Endothelial cell (in vitro differentiated cells): ENCODE measurements around the gene RAD51B. TPM values are rescaled to one million over a fixed set of nuclear protein-coding genes. Genes with fewer than 3 reads are reported as not detected.

Experiments used
- DNase-seq: peaks from one replicate; pipeline ENCODE4 v3.0.0; 2021; ENCODE audit warnings: low spot score
- H3K27ac Mint-ChIP-seq: one replicate; pipeline ENCODE4 v1.8.0; 2021; ENCODE audit warnings: mixed read lengths, inconsistent platforms; ENCODE audit not compliant: unreplicated experiment
- H3K27me3 Mint-ChIP-seq: one replicate; pipeline ENCODE4 v1.8.0; 2021; ENCODE audit warnings: mild to moderate bottlenecking, moderate library complexity, mixed read lengths, inconsistent platforms; ENCODE audit not compliant: unreplicated experiment
- H3K36me3 Mint-ChIP-seq: one replicate; pipeline ENCODE4 v1.8.0; 2021; ENCODE audit warnings: mild to moderate bottlenecking, low read depth, mixed read lengths, inconsistent platforms; ENCODE audit not compliant: unreplicated experiment
- H3K4me1 Mint-ChIP-seq: one replicate; pipeline ENCODE4 v1.8.0; 2021; ENCODE audit warnings: mild to moderate bottlenecking, mixed read lengths, inconsistent platforms; ENCODE audit not compliant: unreplicated experiment
- H3K4me3 Mint-ChIP-seq: one replicate; pipeline ENCODE4 v1.8.0; 2021; ENCODE audit warnings: mild to moderate bottlenecking, mixed read lengths, inconsistent platforms; ENCODE audit not compliant: unreplicated experiment
- H3K9me3 Mint-ChIP-seq: one replicate; pipeline ENCODE4 v1.8.0; 2021; ENCODE audit warnings: mixed read lengths, inconsistent platforms; ENCODE audit not compliant: unreplicated experiment
- total RNA-seq: library from RNA; stranded (reverse); fragmentation: NEBNext Ultra II Directional; extraction: Animal tissue kit (Norgen Biotek cat#: 25700); gene quantifications from one replicate; pipeline ENCODE4 v1.2.1, GENCODE V29; 2021; ENCODE audit not compliant: unreplicated experiment
- TF ChIP-seq, protein P1 (sequence below): fragments of 200-600 bp; sonication (generic); IDR thresholded peaks from one replicate; pipeline ENCODE4 v1.5.0; 2021; ENCODE audit warnings: antibody characterized with exemption; ENCODE audit not compliant: unreplicated experiment

RAD51B gene
- total RNA-seq, 1 donor from 2014 or later: 23.5 TPM

DNA sequence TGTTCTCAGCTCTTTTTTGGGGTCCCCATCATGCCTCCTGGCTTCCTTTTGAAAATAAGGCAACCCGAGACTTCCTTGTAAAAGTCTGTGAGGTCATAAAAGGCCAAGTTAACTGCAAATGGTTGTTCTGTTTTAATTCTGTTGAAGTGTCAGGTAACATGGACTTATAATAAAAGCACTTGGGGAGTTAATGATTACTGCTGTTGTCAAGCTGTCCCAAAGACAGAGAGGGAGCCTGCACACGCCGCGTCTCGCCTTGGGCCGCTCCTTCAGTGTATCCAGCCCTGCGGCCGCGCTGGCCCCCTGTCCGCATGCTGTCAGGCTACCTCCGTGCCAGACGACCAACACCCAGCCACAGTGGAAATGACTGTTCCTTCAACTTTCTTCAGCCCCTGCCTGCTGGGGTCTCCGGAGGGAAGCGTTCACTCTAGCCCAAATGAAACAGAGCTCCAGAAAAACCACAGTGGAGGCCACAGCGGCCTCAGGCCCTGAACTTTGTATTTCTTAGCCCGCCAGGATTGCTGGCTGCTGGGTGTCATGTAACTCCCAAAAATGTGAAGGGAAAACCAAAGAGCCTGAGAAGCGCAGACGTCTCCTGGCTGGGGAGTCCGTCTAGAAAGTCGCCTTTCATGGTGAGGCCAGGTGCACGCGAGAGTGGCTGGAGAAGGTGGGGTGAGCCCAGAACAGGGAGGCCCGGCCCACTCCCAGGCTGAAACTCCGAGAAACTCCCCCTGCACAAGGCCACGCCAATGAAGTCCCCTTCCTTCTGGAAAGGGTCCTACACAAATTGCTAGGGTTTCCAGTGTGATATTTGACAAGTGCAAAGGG, 784.2 kb downstream of the RAD51B start:
- no peak for DNase-seq
- Mint-ChIP-seq H3K4me3 (no peak overlapping the region), H3K36me3 (peaks cover 18% of the 10 kb centered on the region), H3K9me3 (no peaks in the 10 kb centered on the region), H3K27ac (no peak overlapping the region), H3K4me1 (peaks cover 51% of the 10 kb centered on the region), H3K27me3 (peaks cover 10% of the 10 kb centered on the region)
- TF ChIP-seq, protein P1, sequence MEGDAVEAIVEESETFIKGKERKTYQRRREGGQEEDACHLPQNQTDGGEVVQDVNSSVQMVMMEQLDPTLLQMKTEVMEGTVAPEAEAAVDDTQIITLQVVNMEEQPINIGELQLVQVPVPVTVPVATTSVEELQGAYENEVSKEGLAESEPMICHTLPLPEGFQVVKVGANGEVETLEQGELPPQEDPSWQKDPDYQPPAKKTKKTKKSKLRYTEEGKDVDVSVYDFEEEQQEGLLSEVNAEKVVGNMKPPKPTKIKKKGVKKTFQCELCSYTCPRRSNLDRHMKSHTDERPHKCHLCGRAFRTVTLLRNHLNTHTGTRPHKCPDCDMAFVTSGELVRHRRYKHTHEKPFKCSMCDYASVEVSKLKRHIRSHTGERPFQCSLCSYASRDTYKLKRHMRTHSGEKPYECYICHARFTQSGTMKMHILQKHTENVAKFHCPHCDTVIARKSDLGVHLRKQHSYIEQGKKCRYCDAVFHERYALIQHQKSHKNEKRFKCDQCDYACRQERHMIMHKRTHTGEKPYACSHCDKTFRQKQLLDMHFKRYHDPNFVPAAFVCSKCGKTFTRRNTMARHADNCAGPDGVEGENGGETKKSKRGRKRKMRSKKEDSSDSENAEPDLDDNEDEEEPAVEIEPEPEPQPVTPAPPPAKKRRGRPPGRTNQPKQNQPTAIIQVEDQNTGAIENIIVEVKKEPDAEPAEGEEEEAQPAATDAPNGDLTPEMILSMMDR: no peak

DNA sequence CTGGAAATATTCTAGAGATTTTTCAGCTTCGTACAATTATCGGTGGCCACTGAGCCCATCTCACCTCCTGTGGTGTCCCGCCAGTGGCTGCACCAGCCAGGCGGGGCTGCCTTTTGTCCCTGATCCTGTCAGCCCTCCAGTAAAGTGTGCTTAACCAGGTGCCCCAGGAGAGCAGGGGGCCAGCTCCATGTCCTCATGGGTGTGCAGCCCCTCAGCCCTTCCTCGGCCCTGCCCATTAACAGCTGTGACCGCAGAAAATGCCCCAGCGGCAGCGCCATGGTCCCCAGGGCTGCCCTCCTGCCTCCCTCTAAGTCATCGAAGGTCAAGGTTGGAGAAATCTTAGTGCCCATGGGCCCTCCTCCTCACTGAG, 784.8 kb downstream of the RAD51B start:
- H3K9me3 Mint-ChIP-seq: no peaks in the 10 kb centered on the region
- peaks cover 18% of the 10 kb centered on the region for H3K36me3 Mint-ChIP-seq
- H3K4me1 Mint-ChIP-seq: peaks cover 45% of the 10 kb centered on the region
- TF ChIP-seq, protein P1: no peak
- peaks cover 6% of the 10 kb centered on the region for H3K27me3 Mint-ChIP-seq
- no peak for DNase-seq
- H3K27ac Mint-ChIP-seq: no peak overlapping the region
- H3K4me3 Mint-ChIP-seq: no peak overlapping the region

DNA sequence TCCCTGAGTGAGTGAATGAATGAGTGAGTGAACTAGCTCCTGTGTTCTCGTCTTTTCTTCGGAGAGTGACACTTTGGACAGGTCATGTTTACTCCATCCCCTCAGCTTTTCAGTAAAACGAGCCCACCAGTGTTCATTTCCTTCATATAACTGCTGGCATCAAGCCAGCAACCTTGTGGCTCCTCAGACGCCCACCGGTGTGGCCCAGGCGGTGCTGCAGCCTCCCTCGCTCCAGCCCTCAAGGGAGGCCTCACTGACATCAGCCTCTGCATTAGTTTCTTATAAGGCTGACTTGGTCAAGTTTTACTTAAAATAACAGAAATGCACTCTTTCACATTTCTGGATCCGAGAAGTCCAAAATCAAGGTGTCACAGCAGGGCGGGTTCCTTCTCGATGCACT, 785.2 kb downstream of the RAD51B start:
- Mint-ChIP-seq H3K27ac (no peak overlapping the region), H3K9me3 (no peaks in the 10 kb centered on the region), H3K36me3 (peaks cover 18% of the 10 kb centered on the region), H3K27me3 (peaks cover 5% of the 10 kb centered on the region), H3K4me3 (no peak overlapping the region), H3K4me1 (peaks cover 40% of the 10 kb centered on the region)
- TF ChIP-seq, protein P1: no peak
- no peak for DNase-seq

DNA sequence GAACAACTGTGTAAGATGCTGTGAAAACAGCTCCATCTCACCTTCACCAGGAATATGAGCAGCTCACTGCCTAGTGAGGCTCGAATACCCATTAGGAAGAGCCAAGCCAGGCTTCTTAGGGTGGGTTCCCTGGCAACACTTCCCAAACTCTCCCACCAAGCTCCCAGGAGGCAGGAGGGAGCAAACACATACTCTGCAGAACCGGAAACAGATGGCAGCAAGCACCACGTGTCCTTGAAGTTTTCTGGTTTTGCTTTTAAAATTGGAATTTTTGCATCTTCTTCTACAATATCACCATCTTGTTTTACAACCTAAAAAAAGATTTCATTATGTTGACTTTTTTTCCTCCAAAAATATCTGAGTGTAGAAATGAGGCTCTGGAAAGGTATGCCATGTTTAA, 786.6 kb downstream of the RAD51B start:
- peak overlapping the region; percentile 42 for H3K27ac Mint-ChIP-seq
- peaks cover 34% of the 10 kb centered on the region for H3K4me1 Mint-ChIP-seq
- no peak for DNase-seq

DNA sequence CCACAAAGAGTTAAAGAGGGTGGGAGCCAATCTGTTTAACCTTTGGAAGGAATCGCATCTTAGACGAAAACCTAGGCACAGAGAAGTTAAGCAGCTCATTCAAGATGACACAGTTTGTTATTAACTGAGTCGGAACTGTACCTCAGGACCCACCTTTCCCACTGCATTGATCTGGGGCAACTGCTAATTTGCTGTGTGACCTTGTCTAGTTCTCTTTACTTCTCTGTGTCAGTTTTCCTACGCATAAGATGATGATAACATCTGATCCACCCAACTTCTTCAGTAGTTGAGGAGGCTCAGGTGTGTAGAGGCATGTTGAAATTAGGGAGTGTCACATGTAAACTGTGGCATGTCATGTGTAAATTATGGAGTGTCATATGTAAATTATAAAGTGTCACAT, 787.1 kb downstream of the RAD51B start:
- H3K9me3 Mint-ChIP-seq: no peaks in the 10 kb centered on the region

More for the DNA sequence above, 786.6 kb downstream of the RAD51B start:
- Mint-ChIP-seq H3K36me3 (peaks cover 18% of the 10 kb centered on the region), H3K9me3 (no peaks in the 10 kb centered on the region), H3K4me3 (no peak overlapping the region), H3K27me3 (peaks cover 5% of the 10 kb centered on the region)
- TF ChIP-seq, protein P1: no peak

More for the DNA sequence above, 787.1 kb downstream of the RAD51B start:
- TF ChIP-seq, protein P1: no peak
- Mint-ChIP-seq H3K27me3 (peaks cover 5% of the 10 kb centered on the region), H3K27ac (peak overlapping the region; percentile 97), H3K36me3 (peaks cover 18% of the 10 kb centered on the region), H3K4me1 (peaks cover 32% of the 10 kb centered on the region), H3K4me3 (no peak overlapping the region)
- DNase-seq: no peak
